B cell (primary cell): ENCODE data around the gene SPINK5. TPM values are rescaled to one million over a fixed set of nuclear protein-coding genes. Genes with fewer than 3 reads are reported as not detected.

Experiments used
- ATAC-seq: fragments of 200-7000 bp; cut with Tn5 transposase; one replicate; pipeline ENCODE4 v1.10.0; 2021; ENCODE audit warnings: low read depth, mild to moderate bottlenecking, moderate number of reproducible peaks, moderate library complexity
- CTCF ChIA-PET: fragments of 350-600 bp; sonication (Branson Sonifier 250); formaldehyde crosslinking; loops from one replicate; lab custom pipeline; 2021; ENCODE audit warnings: antibody characterized with exemption, inconsistent platforms; lab: Charles Lee
- POLR2A ChIA-PET: fragments of 350-600 bp; sonication (Branson Sonifier 250); formaldehyde crosslinking; loops from one replicate; lab custom pipeline; 2021; ENCODE audit warnings: antibody characterized with exemption; lab: Charles Lee
- DNase-seq: peaks from one replicate; pipeline ENCODE4 v3.0.0; 2013
- H2AFZ ChIP-seq: 2 replicates; pipeline ENCODE4 v1.6.1; 2012; ENCODE audit warnings: mild to moderate bottlenecking, low read depth, low read length; ENCODE audit not compliant: insufficient read depth, poor library complexity, severe bottlenecking
- H3K27ac ChIP-seq, 2 donors: 1 replicate in 1 of 2; 2 replicates in 1 of 2; pipeline ENCODE4 v1.5.1; 2012 to 2013; ENCODE audit warnings: low read length in 2 of 2, mild to moderate bottlenecking in 2 of 2, moderate library complexity in 1 of 2
- H3K27me3 ChIP-seq, 4 experiments: fragments of 200-600 bp in 1 of 4; sonication (generic) in 1 of 4; replicated peaks in 1 of 4; 1 replicate in 2 of 4; 2 replicates in 2 of 4; pipeline versions ENCODE4 v1.6.1 to v1.7.0; 2013 to 2016; ENCODE audit warnings: low read length in 3 of 4, mild to moderate bottlenecking in 2 of 4, mixed read lengths in 1 of 4, moderate library complexity in 1 of 4; ENCODE audit not compliant: insufficient read depth in 4 of 4, control insufficient read depth in 3 of 4; ENCODE audit errors: control extremely low read depth in 1 of 4
- H3K36me3 ChIP-seq, 2 experiments: replicated peaks in 1 of 2; 1 replicate in 1 of 2; 2 replicates in 1 of 2; pipeline versions ENCODE4 v1.6.1 to v1.7.1; 2013; ENCODE audit warnings: low read length in 1 of 2; ENCODE audit not compliant: insufficient read depth in 2 of 2, control insufficient read depth in 1 of 2; ENCODE audit errors: control extremely low read depth in 1 of 2, extremely low read depth in 1 of 2
- H3K4me1 ChIP-seq, 2 donors: fragments of 200-600 bp in 1 of 2; sonication (generic) in 1 of 2; 1 replicate in 1 of 2; 2 replicates in 1 of 2; pipeline versions ENCODE4 v1.5.1 to v1.6.1; 2013 to 2017; ENCODE audit warnings: low read length in 2 of 2; ENCODE audit not compliant: control insufficient read depth in 2 of 2, insufficient read depth in 2 of 2
- H3K4me2 ChIP-seq: replicated peaks from 2 replicates; pipeline ENCODE3; 2012; ENCODE audit warnings: mild to moderate bottlenecking, low read depth, low read length; ENCODE audit not compliant: poor library complexity, severe bottlenecking
- H3K4me3 ChIP-seq, 5 experiments: fragments of 200-600 bp in 1 of 5; sonication (generic) in 1 of 5; 1 replicate in 3 of 5; 2 replicates in 2 of 5; pipeline versions ENCODE4 v1.5.1 to v1.7.0; 2011 to 2016; ENCODE audit warnings: low read length in 4 of 5, mild to moderate bottlenecking in 4 of 5, low read depth in 2 of 5, control low read depth in 1 of 5, moderate library complexity in 1 of 5; ENCODE audit not compliant: insufficient read depth in 1 of 5; ENCODE audit errors: control extremely low read depth in 1 of 5, extremely low read depth in 1 of 5
- H3K79me2 ChIP-seq: fragments of 200-600 bp; sonication (generic); one replicate; pipeline ENCODE4 v1.6.0; 2016; ENCODE audit warnings: low read length; ENCODE audit not compliant: control insufficient read depth, insufficient read depth
- H3K9ac ChIP-seq: fragments of 200-600 bp; sonication (generic); 2 replicates; pipeline ENCODE4 v1.6.1; 2017; ENCODE audit warnings: mild to moderate bottlenecking, low read length, moderate library complexity
- H3K9me3 ChIP-seq, 3 donors: one replicate each; pipeline versions ENCODE4 v1.6.1 to v1.7.1; 2013; ENCODE audit warnings: low read length in 2 of 3; ENCODE audit not compliant: control insufficient read depth in 2 of 3, insufficient read depth in 1 of 3; ENCODE audit errors: control extremely low read depth in 1 of 3
- H4K20me1 ChIP-seq: 2 replicates; pipeline ENCODE4 v1.6.0; 2012; ENCODE audit warnings: mild to moderate bottlenecking, low read length; ENCODE audit not compliant: insufficient read depth, control insufficient read depth, poor library complexity, severe bottlenecking
- H3K27ac Mint-ChIP-seq: one replicate; pipeline ENCODE4 v1.8.0; 2021; ENCODE audit warnings: mixed read lengths
- H3K27me3 Mint-ChIP-seq: one replicate; pipeline ENCODE4 v1.8.0; 2021; ENCODE audit warnings: mixed read lengths
- H3K4me1 Mint-ChIP-seq: one replicate; pipeline ENCODE4 v1.8.0; 2021; ENCODE audit warnings: mixed read lengths
- H3K4me3 Mint-ChIP-seq: one replicate; pipeline ENCODE4 v1.8.0; 2021; ENCODE audit warnings: mixed read lengths
- H3K9me3 Mint-ChIP-seq: one replicate; pipeline ENCODE4 v1.8.0; 2022; ENCODE audit warnings: mixed read lengths; ENCODE audit not compliant: insufficient read depth
- EZH2 ChIP-seq: IDR thresholded peaks from 2 replicates; pipeline ENCODE4 v1.6.1; 2012; ENCODE audit warnings: borderline replicate concordance, low read depth, mild to moderate bottlenecking, moderate library complexity, low read length; ENCODE audit not compliant: insufficient read depth, poor library complexity, severe bottlenecking
- WGBS: methylation state at CpG from one replicate; pipeline ENCODE4 v1.1.5; 2013; ENCODE audit warnings: missing lambda C conversion rate; ENCODE audit not compliant: insufficient coverage; 5-methylcytosine and 5-hydroxymethylcytosine counted together
- intact Hi-C: fragments of 100-400 bp; cut with micrococcal nuclease; formaldehyde crosslinking; loops from one replicate; pipeline ENCODE4 v1.10.0; 2022
- polyA plus RNA-seq: library from polyadenylated mRNA; depleted of rRNA; stranded (reverse); fragments of >200 nt; gene quantifications from 2 replicates; pipeline ENCODE4 v1.2.3, GENCODE V29; 2012
- total RNA-seq, 2 donors: library from RNA; stranded (reverse); fragments of 120-200 nt in 1 of 2; gene quantifications; 1 replicate in 1 of 2; 2 replicates in 1 of 2; pipeline versions ENCODE4 v1.2.3 to v1.2.4, GENCODE V29; 2013 to 2022
- TF ChIP-seq, protein P1 (sequence below): fragments of 200-600 bp; IDR thresholded peaks from one replicate; pipeline ENCODE4 v1.8.0; 2022; ENCODE audit warnings: antibody characterized with exemption, mild to moderate bottlenecking

The SPINK5 gene
- total and polyA plus RNA-seq, 2 donors (not counting 1 experiment from before 2014, with no cell fraction given) = not detected

DNA sequence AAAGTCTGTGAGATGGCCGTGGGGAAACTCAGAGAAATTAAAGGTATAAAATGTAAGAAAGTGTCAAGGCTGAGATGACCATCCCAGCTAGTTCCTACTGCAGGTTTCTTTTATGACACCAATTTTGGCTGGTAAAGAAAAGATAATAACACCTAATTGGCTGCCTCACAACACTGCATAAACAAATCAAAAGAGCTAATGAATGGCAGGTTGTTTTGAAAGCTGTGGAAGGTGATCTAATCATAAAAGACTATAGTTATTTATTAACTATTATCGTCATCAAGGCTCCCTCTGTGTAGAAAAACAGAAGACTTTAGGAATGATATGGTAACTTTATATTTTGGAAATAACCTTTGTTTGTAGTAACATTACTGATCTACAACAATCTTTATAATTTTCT lies 3.5 kb upstream of the SPINK5 start:
- DNase-seq (no peak), ATAC-seq (no peak)
- WGBS = 60% methylated on average over 1 of the region's 2 CpGs
- Histone ChIP-seq H2AFZ (no peak overlapping the region), H3K36me3 (no peaks in the 10 kb centered on the region), H3K9ac (no peak overlapping the region), H3K27me3 (no peaks in the 10 kb centered on the region), H3K4me1 (no peaks in the 10 kb centered on the region), H3K27ac (no peak overlapping the region), H3K79me2 (no peaks in the 10 kb centered on the region), H3K9me3 (peaks cover 0 to 13% (median 9%) of the 10 kb centered on the region in 3 donors), H3K4me2 (no peak overlapping the region), H4K20me1 (no peaks in the 10 kb centered on the region), H3K4me3 (no peak overlapping the region)
- intact Hi-C loops = no loop called here
- ChIA-PET POLR2A (no interaction called here), CTCF (interaction anchor here (0.6 kb wide), 1 partner anchor 39 kb away, joined by 3 read pairs; no protein-coding TSS in a partner anchor)
- no peak overlapping the region for H3K4me3 Mint-ChIP-seq
- no peak overlapping the region for H3K27ac Mint-ChIP-seq
- no peaks in the 10 kb centered on the region for H3K27me3 Mint-ChIP-seq
- H3K9me3 Mint-ChIP-seq = peaks cover 2% of the 10 kb centered on the region
- no peak for TF ChIP-seq EZH2
- TF ChIP-seq, protein P1, sequence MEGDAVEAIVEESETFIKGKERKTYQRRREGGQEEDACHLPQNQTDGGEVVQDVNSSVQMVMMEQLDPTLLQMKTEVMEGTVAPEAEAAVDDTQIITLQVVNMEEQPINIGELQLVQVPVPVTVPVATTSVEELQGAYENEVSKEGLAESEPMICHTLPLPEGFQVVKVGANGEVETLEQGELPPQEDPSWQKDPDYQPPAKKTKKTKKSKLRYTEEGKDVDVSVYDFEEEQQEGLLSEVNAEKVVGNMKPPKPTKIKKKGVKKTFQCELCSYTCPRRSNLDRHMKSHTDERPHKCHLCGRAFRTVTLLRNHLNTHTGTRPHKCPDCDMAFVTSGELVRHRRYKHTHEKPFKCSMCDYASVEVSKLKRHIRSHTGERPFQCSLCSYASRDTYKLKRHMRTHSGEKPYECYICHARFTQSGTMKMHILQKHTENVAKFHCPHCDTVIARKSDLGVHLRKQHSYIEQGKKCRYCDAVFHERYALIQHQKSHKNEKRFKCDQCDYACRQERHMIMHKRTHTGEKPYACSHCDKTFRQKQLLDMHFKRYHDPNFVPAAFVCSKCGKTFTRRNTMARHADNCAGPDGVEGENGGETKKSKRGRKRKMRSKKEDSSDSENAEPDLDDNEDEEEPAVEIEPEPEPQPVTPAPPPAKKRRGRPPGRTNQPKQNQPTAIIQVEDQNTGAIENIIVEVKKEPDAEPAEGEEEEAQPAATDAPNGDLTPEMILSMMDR = no peak
- H3K4me1 Mint-ChIP-seq = no peaks in the 10 kb centered on the region

- Histone ChIP-seq H4K20me1 (no peaks in the 10 kb centered on the region), H3K4me1 (no peaks in the 10 kb centered on the region), H3K4me3 (no peak overlapping the region), H3K27me3 (no peaks in the 10 kb centered on the region), H3K79me2 (no peaks in the 10 kb centered on the region), H3K36me3 (no peaks in the 10 kb centered on the region), H3K9me3 (peaks cover 0 to 10% (median 4%) of the 10 kb centered on the region in 3 donors), H3K4me2 (no peak overlapping the region), H3K27ac (no peak overlapping the region), H3K9ac (no peak overlapping the region), H2AFZ (no peak overlapping the region)
- Mint-ChIP-seq H3K9me3 (no peaks in the 10 kb centered on the region), H3K27ac (no peak overlapping the region), H3K4me1 (no peaks in the 10 kb centered on the region), H3K27me3 (no peaks in the 10 kb centered on the region), H3K4me3 (no peak overlapping the region)
- ChIA-PET CTCF (no interaction called here), POLR2A (no interaction called here)
- intact Hi-C loops = no loop called here
- ATAC-seq (no peak), DNase-seq (no peak)
- no peak for TF ChIP-seq EZH2
- TF ChIP-seq, protein P1 = no peak
These were observed 2.9 kb upstream of the SPINK5 start for GRCh38 chr5:148060881-148061280.
